GM12873 (cell line): ENCODE measurements around the gene ABHD8.

Experiments
- TF ChIP-seq, protein P1 (sequence below): IDR thresholded peaks from 2 replicates; pipeline ENCODE4 v1.5.1; 2012; ENCODE audit warnings: low read depth, mild to moderate bottlenecking, moderate library complexity, low read length, control low read depth; ENCODE audit not compliant: insufficient read depth; ENCODE audit errors: missing control alignments

The ABHD8 gene

DNA sequence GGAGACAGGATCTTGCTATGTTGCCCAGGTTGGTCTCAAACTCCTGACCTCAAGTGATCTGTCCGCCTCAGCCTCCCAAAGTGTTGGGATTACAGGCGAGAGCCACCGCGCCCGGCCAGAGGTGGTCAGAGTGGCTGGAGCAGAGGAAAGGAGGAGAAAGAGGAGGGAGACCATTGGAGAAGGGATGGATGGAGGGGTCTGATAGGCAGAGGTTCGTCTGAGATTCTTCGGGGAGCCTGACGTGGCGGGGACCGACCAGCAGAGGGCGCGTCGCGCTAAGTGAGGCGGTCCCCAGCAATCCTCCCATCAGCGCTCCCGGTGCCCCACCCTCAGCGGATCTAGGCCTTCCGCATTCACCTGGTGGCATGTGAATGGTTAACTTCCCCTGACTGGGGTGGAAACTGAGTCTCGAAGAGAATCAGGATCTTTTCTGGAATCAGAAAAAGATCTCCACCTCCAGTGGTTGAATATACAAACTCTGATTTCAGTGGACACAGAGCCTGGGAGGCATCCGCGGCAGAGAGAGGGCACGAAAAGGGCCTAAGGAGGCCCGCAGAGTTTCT, 43.0 kb upstream of the ABHD8 start:
- TF ChIP-seq, protein P1, sequence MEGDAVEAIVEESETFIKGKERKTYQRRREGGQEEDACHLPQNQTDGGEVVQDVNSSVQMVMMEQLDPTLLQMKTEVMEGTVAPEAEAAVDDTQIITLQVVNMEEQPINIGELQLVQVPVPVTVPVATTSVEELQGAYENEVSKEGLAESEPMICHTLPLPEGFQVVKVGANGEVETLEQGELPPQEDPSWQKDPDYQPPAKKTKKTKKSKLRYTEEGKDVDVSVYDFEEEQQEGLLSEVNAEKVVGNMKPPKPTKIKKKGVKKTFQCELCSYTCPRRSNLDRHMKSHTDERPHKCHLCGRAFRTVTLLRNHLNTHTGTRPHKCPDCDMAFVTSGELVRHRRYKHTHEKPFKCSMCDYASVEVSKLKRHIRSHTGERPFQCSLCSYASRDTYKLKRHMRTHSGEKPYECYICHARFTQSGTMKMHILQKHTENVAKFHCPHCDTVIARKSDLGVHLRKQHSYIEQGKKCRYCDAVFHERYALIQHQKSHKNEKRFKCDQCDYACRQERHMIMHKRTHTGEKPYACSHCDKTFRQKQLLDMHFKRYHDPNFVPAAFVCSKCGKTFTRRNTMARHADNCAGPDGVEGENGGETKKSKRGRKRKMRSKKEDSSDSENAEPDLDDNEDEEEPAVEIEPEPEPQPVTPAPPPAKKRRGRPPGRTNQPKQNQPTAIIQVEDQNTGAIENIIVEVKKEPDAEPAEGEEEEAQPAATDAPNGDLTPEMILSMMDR: peak; percentile 98

DNA sequence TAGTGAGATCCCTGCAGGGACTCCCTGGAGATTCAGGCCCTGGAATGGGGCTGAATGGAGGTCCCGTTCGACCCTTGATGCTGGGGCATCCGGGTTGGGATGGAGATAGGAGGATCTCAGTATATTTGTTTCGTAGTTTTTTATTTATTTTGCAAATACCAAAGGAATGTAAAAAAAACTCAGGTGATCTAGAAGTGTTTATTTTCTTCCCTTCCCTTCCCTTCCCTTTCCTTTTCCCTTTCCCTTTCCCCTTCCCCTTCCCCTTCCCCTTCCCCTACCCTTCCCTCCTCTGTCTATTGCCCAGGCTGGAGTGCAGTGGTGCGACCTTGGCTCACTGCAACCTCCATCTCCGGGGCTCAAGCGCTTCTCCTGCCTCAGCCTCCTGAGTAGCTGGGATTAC, 38.6 kb upstream of the ABHD8 start:
- TF ChIP-seq, protein P1: no peak

DNA sequence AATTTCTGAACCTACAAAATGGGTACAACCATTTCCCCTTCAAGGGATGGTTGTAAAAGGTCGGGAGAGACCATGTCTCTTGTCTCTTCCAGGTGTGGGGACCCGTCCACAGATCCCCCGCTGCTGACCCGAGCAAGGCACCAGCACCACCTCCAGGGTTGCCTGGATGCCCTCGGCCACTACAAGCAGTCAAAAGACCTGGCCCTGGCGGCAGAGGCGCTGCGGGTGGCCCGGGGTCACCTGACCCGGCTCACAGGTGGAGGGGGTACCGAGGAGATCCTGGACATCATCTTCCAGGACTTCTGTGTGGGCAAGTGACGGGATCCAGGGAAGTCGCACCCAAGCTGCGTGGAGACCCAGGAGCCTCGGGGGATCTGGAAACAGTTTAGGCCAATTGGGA, 38.2 kb upstream of the ABHD8 start:
- TF ChIP-seq, protein P1: no peak

DNA sequence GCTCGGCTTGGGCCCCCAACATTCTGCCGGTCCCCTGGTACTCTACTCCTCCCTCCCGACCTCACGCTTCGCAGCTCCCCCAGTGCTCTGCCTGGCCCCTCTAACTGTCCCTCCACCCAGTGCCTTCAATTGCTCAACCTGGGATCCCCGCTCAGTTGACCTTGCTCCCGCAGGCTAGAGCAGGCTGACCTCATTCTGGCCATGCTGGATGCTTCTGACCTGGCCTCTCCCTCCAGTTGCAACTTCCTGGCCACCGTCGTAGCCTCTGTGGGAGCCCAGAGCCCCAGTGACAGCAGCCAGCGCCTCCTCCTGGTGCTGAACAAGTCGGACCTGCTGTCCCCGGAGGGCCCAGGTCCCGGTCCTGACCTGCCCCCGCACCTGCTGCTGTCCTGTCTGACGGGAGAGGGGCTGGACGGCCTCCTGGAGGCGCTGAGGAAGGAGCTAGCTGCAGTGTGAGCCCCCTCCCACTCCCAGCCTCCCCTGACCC, 37.7 kb upstream of the ABHD8 start:
- TF ChIP-seq, protein P1: no peak

DNA sequence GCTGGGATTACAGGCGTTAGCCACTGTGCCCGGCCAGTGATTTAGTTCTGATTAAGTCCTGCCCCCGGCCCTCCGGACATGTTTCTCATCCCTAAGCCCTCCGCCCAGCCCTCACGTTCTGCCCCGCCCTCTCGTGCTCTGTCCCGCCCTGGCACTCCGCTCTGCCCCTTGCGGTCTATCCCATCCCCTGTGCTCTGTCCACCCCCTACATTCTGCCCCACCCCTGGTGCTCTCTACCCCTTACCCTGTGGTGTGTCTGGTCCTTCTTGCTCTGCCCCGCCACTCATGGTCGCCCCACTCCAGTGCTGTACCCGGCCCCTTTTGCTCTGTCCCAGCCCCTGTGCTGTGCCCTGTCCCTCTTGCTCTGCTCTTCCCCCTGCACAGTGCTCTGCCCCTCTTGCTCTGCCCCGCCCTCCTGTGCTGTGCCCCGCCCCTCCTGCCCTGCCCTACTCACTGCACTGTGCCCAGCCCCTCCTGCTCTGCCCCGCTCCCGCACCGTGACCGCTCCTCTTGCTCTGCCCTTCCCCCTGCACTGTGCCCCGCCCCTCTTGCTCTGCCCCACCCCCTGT, 37.2 kb upstream of the ABHD8 start:
- TF ChIP-seq, protein P1: no peak

DNA sequence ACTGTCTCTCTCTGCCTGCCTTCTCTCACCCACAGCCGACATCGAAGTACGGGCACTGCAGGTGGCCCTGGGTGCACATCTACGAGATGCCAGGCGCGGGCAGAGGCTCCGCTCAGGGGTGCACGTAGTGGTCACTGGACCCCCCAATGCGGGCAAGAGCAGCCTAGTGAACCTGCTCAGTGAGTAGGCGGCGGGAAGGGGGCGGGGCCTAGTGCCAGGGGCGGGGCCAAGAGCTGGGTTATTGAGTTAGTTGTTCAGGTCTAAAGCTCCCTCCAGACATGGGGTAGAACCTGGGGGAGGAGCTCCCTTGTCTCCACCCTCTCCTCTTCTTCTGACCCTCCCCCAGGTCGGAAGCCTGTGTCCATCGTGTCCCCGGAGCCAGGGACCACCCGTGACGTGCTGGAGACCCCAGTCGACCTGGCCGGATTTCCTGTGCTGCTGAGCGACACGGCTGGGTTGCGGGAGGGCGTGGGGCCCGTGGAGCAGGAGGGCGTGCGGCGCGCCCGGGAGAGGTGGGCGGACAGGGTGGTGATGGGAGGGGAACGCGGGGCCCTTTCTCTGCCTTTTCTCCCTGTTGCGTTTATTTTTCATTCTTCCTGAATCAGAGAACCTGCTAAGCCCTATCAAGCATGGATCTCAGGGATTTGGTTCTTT, 36.0 kb upstream of the ABHD8 start:
- TF ChIP-seq, protein P1: no peak

DNA sequence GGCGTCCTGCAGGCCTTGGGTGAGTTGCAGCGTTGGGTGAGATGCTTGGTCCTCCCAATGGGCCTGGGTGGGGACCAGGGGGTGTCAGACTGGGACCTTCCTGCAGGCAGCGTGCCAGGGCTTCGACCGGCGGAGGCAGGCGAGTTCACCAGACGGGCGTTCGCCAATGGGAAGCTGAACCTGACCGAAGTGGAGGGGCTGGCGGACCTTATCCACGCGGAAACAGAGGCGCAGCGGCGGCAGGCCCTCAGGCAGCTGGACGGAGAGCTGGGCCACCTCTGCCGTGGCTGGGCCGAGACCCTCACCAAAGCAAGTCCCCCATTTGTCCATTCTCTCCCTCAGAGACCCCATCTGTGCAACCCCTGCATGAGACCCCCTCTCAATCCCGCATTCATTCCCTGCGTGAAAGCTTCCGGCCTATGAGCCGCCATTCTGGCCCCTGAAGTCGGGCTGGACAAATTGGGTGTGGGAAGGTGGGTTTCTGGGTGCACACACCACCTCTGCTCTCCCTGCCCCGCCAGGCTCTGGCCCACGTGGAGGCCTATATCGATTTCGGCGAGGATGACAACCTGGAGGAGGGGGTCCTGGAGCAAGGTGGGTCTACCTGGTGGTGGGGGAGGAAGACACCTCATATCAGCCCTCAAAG, 35.3 kb upstream of the ABHD8 start:
- TF ChIP-seq, protein P1: no peak
